SK-N-SH (cell line): ENCODE measurements around the gene SCO2. TPM values are rescaled to one million over a fixed set of nuclear protein-coding genes. Genes with fewer than 3 reads are reported as not detected.

Source experiments
- CTCF ChIA-PET: fragments of 300-600, 350-600 bp; formaldehyde crosslinking; extraction: SDS; loops from one replicate; lab custom pipeline; 2021; lab: Yijun Ruan, JAX
- POLR2A ChIA-PET: fragments of 350-600 bp; sonication (Branson Sonifier 250); formaldehyde crosslinking; extraction: SDS; loops from one replicate; lab custom pipeline; 2020; ENCODE audit warnings: antibody characterized with exemption, inconsistent platforms; lab: Yijun Ruan, JAX
- DNase-seq: peaks from one replicate; pipeline ENCODE4 v3.0.0; 2012
- H2AFZ ChIP-seq: fragments of 200-600 bp; sonication (generic); 2 replicates; pipeline ENCODE4 v1.8.1; 2016; ENCODE audit warnings: antibody characterized with exemption, mild to moderate bottlenecking, low read depth
- H3F3A ChIP-seq: fragments of 200-600 bp; sonication (generic); replicated peaks from 2 replicates; pipeline ENCODE3; 2016; ENCODE audit warnings: antibody characterized with exemption, mild to moderate bottlenecking; ENCODE audit not compliant: insufficient read depth
- H3K27ac ChIP-seq, 2 experiments: fragments of 200-500 bp in 1 of 2; fragments of 200-600 bp in 1 of 2; sonication (Bioruptor generic) in 1 of 2; sonication (generic), shearing (Covaris generic) in 1 of 2; 2 replicates each; pipeline versions ENCODE4 v1.5.1 to v1.6.1; 2014 to 2016; ENCODE audit warnings: low read depth in 2 of 2, inconsistent platforms in 1 of 2, low read length in 1 of 2, mild to moderate bottlenecking in 1 of 2, mixed read lengths in 1 of 2
- H3K27me3 ChIP-seq: fragments of 200-600 bp; sonication (generic), shearing (Covaris generic); 2 replicates; pipeline ENCODE4 v1.6.1; 2016; ENCODE audit warnings: mixed run types; ENCODE audit not compliant: insufficient read depth
- H3K36me3 ChIP-seq, 2 experiments: fragments of 200-500 bp in 1 of 2; fragments of 200-600 bp in 1 of 2; sonication (Bioruptor generic) in 1 of 2; sonication (generic) in 1 of 2; replicated peaks in 1 of 2; 2 replicates each; pipeline versions ENCODE3 to v1.5.1; 2014 to 2016; ENCODE audit warnings: low read length in 1 of 2, mild to moderate bottlenecking in 1 of 2; ENCODE audit not compliant: insufficient read depth in 2 of 2, control insufficient read depth in 1 of 2
- H3K4me1 ChIP-seq, 2 experiments: fragments of 200-500 bp in 1 of 2; fragments of 200-600 bp in 1 of 2; sonication (Bioruptor generic) in 1 of 2; sonication (generic), shearing (Covaris generic) in 1 of 2; 2 replicates each; pipeline versions ENCODE4 v1.5.1 to v1.6.1; 2014 to 2016; ENCODE audit warnings: low read depth in 1 of 2, low read length in 1 of 2, mixed run types in 1 of 2; ENCODE audit not compliant: insufficient read depth in 2 of 2, control insufficient read depth in 1 of 2
- H3K4me2 ChIP-seq: fragments of 200-600 bp; sonication (generic), shearing (Covaris generic); 2 replicates; pipeline ENCODE4 v1.6.1; 2017; ENCODE audit warnings: mixed run types
- H3K4me3 ChIP-seq, 2 experiments: fragments of 200-500 bp in 1 of 2; fragments of 200-600 bp in 1 of 2; sonication (Bioruptor generic) in 1 of 2; sonication (generic), shearing (Covaris generic) in 1 of 2; 2 replicates each; pipeline versions ENCODE4 v1.5.1 to v1.8.1; 2014 to 2016; ENCODE audit warnings: low read depth in 2 of 2, inconsistent platforms in 1 of 2, low read length in 1 of 2, mild to moderate bottlenecking in 1 of 2, mixed read lengths in 1 of 2, moderate library complexity in 1 of 2
- H3K79me2 ChIP-seq: fragments of 200-600 bp; sonication (generic); 2 replicates; pipeline ENCODE4 v1.8.1; 2017; ENCODE audit warnings: mild to moderate bottlenecking; ENCODE audit not compliant: insufficient read depth
- H3K9ac ChIP-seq: fragments of 200-600 bp; sonication (generic); 2 replicates; pipeline ENCODE4 v1.6.1; 2017; ENCODE audit warnings: mixed run types
- H3K9me2 ChIP-seq: fragments of 200-600 bp; sonication (generic); 2 replicates; pipeline ENCODE4 v1.6.1; 2017; ENCODE audit warnings: mixed run types
- H3K9me3 ChIP-seq: fragments of 200-600 bp; sonication (generic); 2 replicates; pipeline ENCODE4 v1.6.1; 2017; ENCODE audit warnings: mixed run types, mild to moderate bottlenecking, moderate library complexity
- H4K20me1 ChIP-seq: fragments of 200-600 bp; sonication (generic); 2 replicates; pipeline ENCODE4 v1.6.1; 2017; ENCODE audit warnings: mild to moderate bottlenecking, mixed run types; ENCODE audit not compliant: insufficient read depth
- CTCF ChIP-seq: fragments of 200-600 bp; sonication (generic); IDR thresholded peaks from 2 replicates; pipeline ENCODE4 v1.6.1; 2017; ENCODE audit warnings: antibody characterized with exemption, mild to moderate bottlenecking, moderate library complexity
- ELF1 ChIP-seq: IDR thresholded peaks from 2 replicates; pipeline ENCODE4 v1.4.0; 2012
- EP300 ChIP-seq, 2 experiments: IDR thresholded peaks; 2 replicates each; pipeline versions ENCODE4 v1.4.0 to v1.6.1; 2012; ENCODE audit warnings: borderline replicate concordance in 1 of 2, low read depth in 1 of 2, low read length in 1 of 2
- EZH2phosphoT487 ChIP-seq: fragments of 200-600 bp; sonication (generic); IDR thresholded peaks from 2 replicates; pipeline ENCODE4 v1.6.1; 2017; ENCODE audit warnings: low read depth, mixed run types, mild to moderate bottlenecking, antibody characterized with exemption, moderate library complexity, borderline replicate concordance
- FOSL2 ChIP-seq: IDR thresholded peaks from 2 replicates; pipeline ENCODE4 v1.4.0; 2012; ENCODE audit warnings: low read depth, mild to moderate bottlenecking, moderate library complexity, borderline replicate concordance
- FOXJ3 ChIP-seq: sonication (generic); formaldehyde crosslinking; IDR thresholded peaks from 2 replicates; pipeline ENCODE4 v1.5.1; 2020; ENCODE audit warnings: mild to moderate bottlenecking, missing genetic modification reagents
- FOXM1 ChIP-seq: IDR thresholded peaks from 2 replicates; pipeline ENCODE4 v1.4.0; 2012; ENCODE audit warnings: low read depth, mild to moderate bottlenecking
- GABPA ChIP-seq: IDR thresholded peaks from 2 replicates; pipeline ENCODE4 v1.4.0; 2012; ENCODE audit warnings: low read depth, mild to moderate bottlenecking
- IRF3 ChIP-seq: fragments of 150-350 bp; IDR thresholded peaks from 2 replicates; pipeline ENCODE4 v1.6.1; 2016; ENCODE audit warnings: mild to moderate bottlenecking, low read depth, low read length
- JUND ChIP-seq: IDR thresholded peaks from 2 replicates; pipeline ENCODE4 v1.4.0; 2012
- MXI1 ChIP-seq: IDR thresholded peaks from 2 replicates; pipeline ENCODE4 v1.6.1; 2012; ENCODE audit warnings: mild to moderate bottlenecking, low read depth, low read length, improper control_type of control experiment
- NRF1 ChIP-seq: IDR thresholded peaks from 2 replicates; pipeline ENCODE4 v1.6.1; 2012; ENCODE audit warnings: low read depth, mild to moderate bottlenecking, low read length
- PBX3 ChIP-seq: IDR thresholded peaks from 2 replicates; pipeline ENCODE4; 2012
- RXRA ChIP-seq: IDR thresholded peaks from 2 replicates; pipeline ENCODE4 v1.4.0; 2012; ENCODE audit warnings: low read depth, mild to moderate bottlenecking, borderline replicate concordance
- TCF12 ChIP-seq: IDR thresholded peaks from 2 replicates; pipeline ENCODE4 v1.4.0; 2012
- TEAD4 ChIP-seq: IDR thresholded peaks from 2 replicates; pipeline ENCODE4 v1.4.0; 2012; ENCODE audit warnings: mild to moderate bottlenecking, borderline replicate concordance; ENCODE audit not compliant: insufficient read depth
- USF1 ChIP-seq: IDR thresholded peaks from 2 replicates; pipeline ENCODE4 v1.4.0; 2012; ENCODE audit warnings: low read depth, borderline replicate concordance
- WGBS: methylation state at CpG from one replicate; pipeline ENCODE4 v1.1.6; 2017; ENCODE audit warnings: low lambda C conversion rate; 5-methylcytosine and 5-hydroxymethylcytosine counted together
- polyA plus RNA-seq, 3 experiments: library from polyadenylated mRNA; depleted of rRNA; stranded (reverse); fragments of >200 nt; gene quantifications; 2 replicates each; pipeline ENCODE4 v1.2.3, GENCODE V29; 2012

SCO2 gene
- polyA plus RNA-seq, 1 of the 3 experiments (the other 2 are of a cell fraction), result 4.0 TPM

- peaks cover 8% of the 10 kb centered on the region; the same call in 1 of the 2 replicates for H4K20me1 ChIP-seq
Measured at GRCh38 chr22:50522208-50522805, 3.1 kb downstream of the SCO2 start.

More at GRCh38 chr22:50522208-50522805, 3.1 kb downstream of the SCO2 start:
- no peak overlapping the region for H3K27ac ChIP-seq
- WGBS, result 91% methylated on average over 3 of the region's 15 CpGs
- peaks cover 7 to 22% of the 10 kb centered on the region in 2 experiments; a peak in 2 of 4 replicates for H3K4me1 ChIP-seq
- peaks cover 7 to 50% of the 10 kb centered on the region in 2 experiments for H3K36me3 ChIP-seq
- no peak overlapping the region for H3K4me2 ChIP-seq
- no peak overlapping the region for H3K4me3 ChIP-seq
- POLR2A ChIA-PET, result no interaction called here
- no peak for DNase-seq
- CTCF ChIA-PET, result interaction anchor here (2.5 kb wide), 1 partner anchor 24 kb away, joined by 6 read pairs; no protein-coding TSS in a partner anchor
- H3K79me2 ChIP-seq, result peaks cover 18% of the 10 kb centered on the region
- no peaks in the 10 kb centered on the region for H3K9me2 ChIP-seq
- H3K9me3 ChIP-seq, result no peaks in the 10 kb centered on the region
- no peaks in the 10 kb centered on the region for H3K27me3 ChIP-seq
- H2AFZ ChIP-seq, result no peak overlapping the region
- H3F3A ChIP-seq, result peaks cover 8% of the 10 kb centered on the region
- no peak overlapping the region for H3K9ac ChIP-seq
- TF ChIP-seq EP300 (IDR thresholded peaks at IDR 0.05; ENCODE audit: borderline replicate concordance in 1 of 2, low read depth in 1 of 2, low read length in 1 of 2) (no peak), USF1 (no peak), TEAD4 (no peak), PBX3 (no peak), FOSL2 (no peak), EZH2phosphoT487 (no peak), MXI1 (no peak), GABPA (no peak), IRF3 (no peak), ELF1 (no peak), FOXJ3 (no peak), NRF1 (no peak), RXRA (no peak), CTCF (no peak), JUND (no peak), FOXM1 (no peak), TCF12 (no peak)
- TF ChIP-seq, all 33 proteins: peak for 0
